K562 (cell line): ENCODE measurements around the gene GZMH.

Experiments used
- NRF1 ChIP-seq, 2 experiments: fragments of 450-650 bp; IDR thresholded peaks in 1 of 2; conservative IDR thresholded peaks in 1 of 2; 2 replicates each; pipeline ENCODE4 v1.6.1; 2014; ENCODE audit warnings: mild to moderate bottlenecking in 2 of 2
- RAD21 ChIP-seq, 2 experiments: fragments of 250-450 bp in 1 of 2; fragments of 450-650 bp in 1 of 2; sonication (Bioruptor Pico) in 1 of 2; formaldehyde crosslinking in 1 of 2; IDR thresholded peaks in 1 of 2; conservative IDR thresholded peaks in 1 of 2; 2 replicates each; pipeline versions ENCODE4 v1.4.0 to v1.8.0; 2020 to 2022; ENCODE audit warnings: mild to moderate bottlenecking in 2 of 2, moderate library complexity in 1 of 2
- TCF15 ChIP-seq: fragments of 250-450 bp; sonication (Bioruptor Pico); IDR thresholded peaks from 2 replicates; pipeline ENCODE4 v1.8.0; 2022; ENCODE audit warnings: moderate library complexity, mild to moderate bottlenecking, inconsistent platforms
- ZBTB12 ChIP-seq: fragments of 250-450 bp; sonication (Bioruptor Pico); IDR thresholded peaks from 2 replicates; pipeline ENCODE4 v1.4.0; 2020
- ZNF146 ChIP-seq: IDR thresholded peaks from one replicate; pipeline ENCODE4 v1.6.1; 2018; ENCODE audit warnings: missing compliant biosample characterization; ENCODE audit not compliant: unreplicated experiment

GRCh38 chr14:24607081-24607480 lies 2.4 kb downstream of the GZMH start:
- TF ChIP-seq RAD21 (CRISPR knock-in tag; conservative IDR thresholded peaks at IDR 0.05 in 1 of 2, IDR thresholded peaks at IDR 0.05 in 1 of 2) (no peak), TCF15 (CRISPR knock-in tag) (no peak), ZBTB12 (no peak), NRF1 (conservative IDR thresholded peaks at IDR 0.05 in 1 of 2, IDR thresholded peaks at IDR 0.05 in 1 of 2) (no peak), ZNF146 (CRISPR knock-in tag) (no peak)
